H1 (cell line): Measurements from ENCODE around the gene MYO15B. TPM values are rescaled to one million over a fixed set of nuclear protein-coding genes. Genes with fewer than 3 reads are reported as not detected.
A peak's percentile ranks its signal among the peaks of the same experiment; 100 is the strongest.

Source experiments
- CTCF ChIA-PET: fragments of 300-600 bp; sonication (Branson Sonifier 250); formaldehyde crosslinking; loops from one replicate; lab custom pipeline; 2021; ENCODE audit not compliant: partially characterized antibody; lab: Charles Lee
- POLR2A ChIA-PET: fragments of 300-600 bp; sonication (Branson Sonifier 250); formaldehyde crosslinking; loops from one replicate; lab custom pipeline; 2021; ENCODE audit warnings: inconsistent platforms; ENCODE audit not compliant: partially characterized antibody; lab: Charles Lee
- DNase-seq, 2 experiments: peaks; one replicate each; pipeline versions ENCODE4 v3.0.0 to v3.0.0-alpha.2; 2010 to 2022; ENCODE audit warnings: low spot score in 2 of 2, low read depth in 1 of 2, mixed read lengths in 1 of 2
- FAIRE-seq: peaks from 2 replicates; lab custom pipeline; 2011; peaks lifted over from hg19 to GRCh38; lab: Jason Lieb, UNC
- H2AFZ ChIP-seq: 2 replicates; pipeline ENCODE4 v1.8.1; 2012; ENCODE audit warnings: low read length, inconsistent platforms
- H2AK5ac ChIP-seq: 2 replicates; pipeline ENCODE4 v1.6.1; 2013; ENCODE audit warnings: low read depth, low read length
- H2BK120ac ChIP-seq: replicated peaks from 2 replicates; pipeline ENCODE3; 2013; ENCODE audit warnings: low read depth, low read length, inconsistent platforms
- H2BK12ac ChIP-seq: 2 replicates; pipeline ENCODE4 v1.6.1; 2013; ENCODE audit warnings: low read depth, low read length
- H2BK15ac ChIP-seq: 2 replicates; pipeline ENCODE4 v1.6.1; 2013; ENCODE audit warnings: low read length
- H2BK20ac ChIP-seq: 2 replicates; pipeline ENCODE4 v1.6.1; 2013; ENCODE audit warnings: low read length
- H2BK5ac ChIP-seq: 2 replicates; pipeline ENCODE4 v1.6.1; 2013; ENCODE audit warnings: low read depth, low read length
- H3K14ac ChIP-seq: 2 replicates; pipeline ENCODE4 v1.6.1; 2013; ENCODE audit warnings: inconsistent platforms; ENCODE audit not compliant: insufficient read length
- H3K18ac ChIP-seq: 2 replicates; pipeline ENCODE4 v1.6.1; 2013; ENCODE audit warnings: low read length; ENCODE audit errors: extremely low read depth
- H3K23ac ChIP-seq: 2 replicates; pipeline ENCODE4 v1.6.1; 2013; ENCODE audit warnings: inconsistent platforms; ENCODE audit not compliant: insufficient read length
- H3K23me2 ChIP-seq: 2 replicates; pipeline ENCODE4 v1.6.1; 2013; ENCODE audit warnings: low read depth, low read length
- H3K27ac ChIP-seq: 2 replicates; pipeline ENCODE4 v1.6.1; 2011; ENCODE audit warnings: low read depth, low read length, inconsistent platforms
- H3K27me3 ChIP-seq, 4 experiments: replicated peaks in 1 of 4; 1 replicate in 1 of 4; 2 replicates in 3 of 4; pipeline versions ENCODE4 v1.6.1 to v1.8.1; 2011 to 2013; ENCODE audit warnings: low read length in 3 of 4, mild to moderate bottlenecking in 3 of 4, inconsistent platforms in 2 of 4, mixed read lengths in 2 of 4, moderate library complexity in 1 of 4; ENCODE audit not compliant: control insufficient read depth in 3 of 4, insufficient read depth in 3 of 4; ENCODE audit errors: extremely low read depth in 1 of 4
- H3K36me3 ChIP-seq, 4 experiments: 2 replicates each; pipeline versions ENCODE4 v1.6.1 to v1.8.1; 2011 to 2013; ENCODE audit warnings: mild to moderate bottlenecking in 4 of 4, low read length in 3 of 4, moderate library complexity in 2 of 4, control low read depth in 1 of 4, inconsistent platforms in 1 of 4; ENCODE audit not compliant: insufficient read depth in 4 of 4, control insufficient read depth in 2 of 4
- H3K4ac ChIP-seq: replicated peaks from 2 replicates; pipeline ENCODE3; 2013; ENCODE audit warnings: low read length, low read depth, mixed read lengths, inconsistent platforms; ENCODE audit not compliant: insufficient read length
- H3K4me1 ChIP-seq, 4 experiments: replicated peaks in 1 of 4; 1 replicate in 1 of 4; 2 replicates in 3 of 4; pipeline versions ENCODE4 v1.6.1 to v1.8.1; 2011 to 2013; ENCODE audit warnings: low read length in 3 of 4, inconsistent platforms in 2 of 4, mixed read lengths in 1 of 4; ENCODE audit not compliant: insufficient read depth in 4 of 4, control insufficient read depth in 3 of 4
- H3K4me2 ChIP-seq, 2 experiments: 2 replicates each; pipeline versions ENCODE4 v1.6.1 to v1.8.1; 2011 to 2013; ENCODE audit warnings: low read depth in 2 of 2, low read length in 2 of 2, control low read depth in 1 of 2, inconsistent platforms in 1 of 2, mild to moderate bottlenecking in 1 of 2; ENCODE audit not compliant: insufficient read depth in 1 of 2
- H3K4me3 ChIP-seq, 4 experiments: fragments of 200-600, 300-600 bp in 1 of 4; sonication (generic), shearing (Covaris generic), sonication (Bioruptor Twin) in 1 of 4; 2 replicates each; pipeline versions ENCODE4 v1.5.1 to v1.8.1; 2011 to 2016; ENCODE audit warnings: low read length in 4 of 4, low read depth in 3 of 4, control low read depth in 2 of 4, inconsistent platforms in 2 of 4, mild to moderate bottlenecking in 2 of 4, mixed read lengths in 1 of 4, moderate library complexity in 1 of 4; ENCODE audit not compliant: insufficient read depth in 2 of 4; ENCODE audit errors: extremely low read depth in 1 of 4
- H3K56ac ChIP-seq: replicated peaks from 2 replicates; pipeline ENCODE3; 2013; ENCODE audit warnings: low read depth, mild to moderate bottlenecking, mixed read lengths, low read length, inconsistent platforms; ENCODE audit not compliant: insufficient read length
- H3K79me1 ChIP-seq: 2 replicates; pipeline ENCODE4 v1.6.1; 2013; ENCODE audit warnings: low read depth, low read length, control low read depth
- H3K79me2 ChIP-seq, 2 experiments: 2 replicates each; pipeline versions ENCODE4 v1.6.1 to v1.8.1; 2012 to 2013; ENCODE audit warnings: low read length in 2 of 2, mild to moderate bottlenecking in 2 of 2, inconsistent platforms in 1 of 2; ENCODE audit not compliant: insufficient read depth in 2 of 2, control insufficient read depth in 1 of 2
- H3K9ac ChIP-seq, 4 experiments: replicated peaks in 1 of 4; 1 replicate in 1 of 4; 2 replicates in 3 of 4; pipeline versions ENCODE4 v1.6.1 to v1.8.1; 2011 to 2013; ENCODE audit warnings: low read depth in 3 of 4, low read length in 3 of 4, control low read depth in 2 of 4, mild to moderate bottlenecking in 2 of 4, moderate library complexity in 2 of 4, inconsistent platforms in 1 of 4; ENCODE audit errors: extremely low read depth in 1 of 4
- H3K9me3 ChIP-seq, 2 experiments: 2 replicates each; pipeline versions ENCODE4 v1.6.1 to v1.8.1; 2012 to 2013; ENCODE audit warnings: mild to moderate bottlenecking in 2 of 2, moderate library complexity in 2 of 2, control low read depth in 1 of 2, inconsistent platforms in 1 of 2, low read depth in 1 of 2, low read length in 1 of 2, mixed read lengths in 1 of 2; ENCODE audit not compliant: insufficient read depth in 2 of 2
- H4K20me1 ChIP-seq, 2 experiments: replicated peaks in 1 of 2; 2 replicates each; pipeline versions ENCODE3 to v1.8.1; 2011 to 2013; ENCODE audit warnings: inconsistent platforms in 2 of 2, low read length in 2 of 2, mild to moderate bottlenecking in 1 of 2; ENCODE audit not compliant: insufficient read depth in 2 of 2, control insufficient read depth in 1 of 2
- H4K5ac ChIP-seq: 2 replicates; pipeline ENCODE4 v1.6.1; 2013; ENCODE audit warnings: low read length, low read depth, mixed read lengths, inconsistent platforms; ENCODE audit not compliant: insufficient read length
- H4K8ac ChIP-seq: 2 replicates; pipeline ENCODE4 v1.8.0; 2013; ENCODE audit warnings: mild to moderate bottlenecking, moderate library complexity, low read length, inconsistent platforms; ENCODE audit not compliant: insufficient read depth; ENCODE audit errors: extremely low read depth
- H4K91ac ChIP-seq: replicated peaks from 2 replicates; pipeline ENCODE3; 2013; ENCODE audit warnings: low read length, mixed read lengths, inconsistent platforms; ENCODE audit not compliant: insufficient read length
- EGR1 ChIP-seq: IDR thresholded peaks from 2 replicates; pipeline ENCODE4 v1.6.1; 2011; ENCODE audit warnings: low read depth, low read length, borderline replicate concordance
- JUN ChIP-seq: IDR thresholded peaks from 2 replicates; pipeline ENCODE4 v1.6.1; 2011; ENCODE audit warnings: low read depth, mild to moderate bottlenecking, improper control_type of control experiment, low read length
- KDM4A ChIP-seq: IDR thresholded peaks from one replicate; pipeline ENCODE4 v1.7.1; 2012; ENCODE audit warnings: low read depth, mild to moderate bottlenecking, moderate library complexity, low read length, inconsistent platforms; ENCODE audit not compliant: severe bottlenecking
- POLR2AphosphoS5 ChIP-seq: IDR thresholded peaks from 2 replicates; pipeline ENCODE4 v1.6.1; 2011; ENCODE audit warnings: low read depth, low read length
- SIX5 ChIP-seq: IDR thresholded peaks from 2 replicates; pipeline ENCODE4 v1.6.1; 2011; ENCODE audit warnings: mild to moderate bottlenecking, low read depth, low read length
- SRF ChIP-seq: IDR thresholded peaks from 2 replicates; pipeline ENCODE4 v1.6.1; 2011; ENCODE audit warnings: mild to moderate bottlenecking, low read depth, low read length, moderate library complexity
- TAF1 ChIP-seq: IDR thresholded peaks from 2 replicates; pipeline ENCODE4 v1.6.1; 2011; ENCODE audit warnings: mild to moderate bottlenecking, low read depth, low read length
- USF2 ChIP-seq: IDR thresholded peaks from 2 replicates; pipeline ENCODE4 v1.6.1; 2011; ENCODE audit warnings: low read length, improper control_type of control experiment
- WGBS, 2 experiments: shearing (Covaris generic) in 1 of 2; methylation state at CpG; one replicate each; pipeline versions ENCODE4 v1.1.6 to v1.1.7; 2013 to 2015; ENCODE audit warnings: low lambda C conversion rate in 2 of 2, mixed read lengths in 2 of 2, inconsistent platforms in 1 of 2, low coverage in 1 of 2, missing lambda C conversion rate in 1 of 2; ENCODE audit not compliant: insufficient replicate concordance in 2 of 2, insufficient coverage in 1 of 2, insufficient read length in 1 of 2; ENCODE audit errors: extremely low coverage in 1 of 2, missing lambda C conversion rate in 1 of 2; 5-methylcytosine and 5-hydroxymethylcytosine counted together
- polyA plus RNA-seq, 7 experiments: library from polyadenylated mRNA; depleted of rRNA in 3 of 7; stranded (reverse) in 5 of 7; unstranded in 2 of 7; fragments of >200 nt in 5 of 7; fragments of 200-250 nt in 2 of 7; gene quantifications; 1 replicate in 5 of 7; 2 replicates in 1 of 7; 4 replicates in 1 of 7; pipeline versions ENCODE4 v1.2.1 to v1.2.3, GENCODE V29; 2011 to 2013; ENCODE audit warnings: missing spikeins in 2 of 7, mixed read lengths in 2 of 7
- total RNA-seq: library from RNA; stranded (reverse); fragmentation: NEBNext Ultra II Directional; extraction: Animal tissue kit (Norgen Biotek cat#: 25700); gene quantifications from 2 replicates; pipeline ENCODE4 v1.2.1, GENCODE V29; 2021

Gene MYO15B
- total and polyA plus RNA-seq, 2 of the 8 experiments (the other 6 are each of a cell fraction or from before 2014, with no cell fraction given): 7.1 to 11.2 TPM

GRCh38 chr17:75668489-75668888 is 80.9 kb downstream of the MYO15B start:
- peaks cover 10 to 32% (median 21%) of the 10 kb centered on the region in 4 experiments; a peak in 7 of 8 replicates for H3K36me3 ChIP-seq
- ChIA-PET POLR2A (interaction anchor here (1.0 to 4.1 kb wide), 6 partner anchors 12 to 68 kb away, joined by 3 to 42 read pairs (median 6); no protein-coding TSS in a partner anchor), CTCF (interaction anchor here (0.6 to 51.0 kb wide), 5 partner anchors 15 to 1280 kb away, joined by 3 to 2200 read pairs (median 7); partner anchors contain the start of gene SMIM5)
- no peaks in the 10 kb centered on the region for H3K9me3 ChIP-seq
- H4K91ac ChIP-seq: no peak overlapping the region
- no peak overlapping the region for H2AK5ac ChIP-seq
- H3K9ac ChIP-seq: no peak overlapping the region
- DNase-seq: no peak
- no peak overlapping the region for H3K14ac ChIP-seq
- H3K79me2 ChIP-seq: peaks cover 11 to 62% of the 10 kb centered on the region in 2 experiments; a peak in 3 of 4 replicates
- H2BK120ac ChIP-seq: no peak overlapping the region
- peaks cover 4% of the 10 kb centered on the region in 2 experiments for H4K20me1 ChIP-seq
- H4K5ac ChIP-seq: no peak overlapping the region
- H2BK5ac ChIP-seq: no peak overlapping the region
- H3K23ac ChIP-seq: no peak overlapping the region
- no peaks in the 10 kb centered on the region for H3K27me3 ChIP-seq
- WGBS, 2 experiments: 82% methylated on average over 4 of the region's 4 CpGs; no CpG with 5 or more reads in 1 of the 2 experiments
- H3K4me1 ChIP-seq: peaks cover 0 to 13% (median 3%) of the 10 kb centered on the region in 4 experiments; a peak in 2 of 7 replicates
- H2BK12ac ChIP-seq: no peak overlapping the region
- H3K56ac ChIP-seq: no peak overlapping the region
- H3K79me1 ChIP-seq: peaks cover 2% of the 10 kb centered on the region; the same call in 1 of the 2 replicates
- no peak overlapping the region for H2BK15ac ChIP-seq
- no peak overlapping the region for H3K18ac ChIP-seq
- H3K4me3 ChIP-seq: peak overlapping the region in 2 of 4 experiments; percentile 81 to 99; a peak in 4 of 8 replicates
- H2BK20ac ChIP-seq: no peak overlapping the region
- H3K27ac ChIP-seq: no peak overlapping the region
- peaks cover 5% of the 10 kb centered on the region; the same call in 1 of the 2 replicates for H3K23me2 ChIP-seq
- no peak overlapping the region for H2AFZ ChIP-seq
- H4K8ac ChIP-seq: no peak overlapping the region
- no peak overlapping the region for H3K4ac ChIP-seq
- FAIRE-seq: no peak
- H3K4me2 ChIP-seq: peak overlapping the region; percentile 70 to 79; a peak in 2 of 4 replicates
- TF ChIP-seq USF2: no peak
- no peak for TF ChIP-seq SIX5
- no peak for TF ChIP-seq JUN
- no peak for TF ChIP-seq KDM4A
- no peak for TF ChIP-seq SRF
- TF ChIP-seq EGR1: no peak
- TF ChIP-seq TAF1: no peak
- TF ChIP-seq POLR2AphosphoS5: no peak
